Measurements from ENCODE around the gene SEC14L2.

DNA sequence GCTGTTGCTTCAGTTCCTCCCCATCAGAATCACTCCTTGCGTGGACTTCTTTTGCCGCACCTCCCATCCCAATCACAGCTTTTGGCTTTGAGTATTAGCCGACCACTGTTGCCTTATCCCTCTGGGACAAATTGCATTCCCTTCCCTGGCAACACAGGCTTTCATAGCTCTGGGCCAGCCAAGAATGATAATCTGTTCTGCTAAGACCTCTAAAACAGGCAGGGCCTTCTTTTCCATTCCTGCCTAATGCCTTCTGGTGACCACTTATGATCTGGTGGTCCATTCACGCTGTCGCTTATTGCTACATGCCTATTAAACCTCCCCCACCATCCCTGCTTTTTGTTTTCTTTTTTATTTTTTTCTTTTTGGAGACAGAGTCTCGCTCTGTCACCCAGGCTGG, 9.6 kb downstream of the SEC14L2 start:
- TF ChIP-seq, protein P1, sequence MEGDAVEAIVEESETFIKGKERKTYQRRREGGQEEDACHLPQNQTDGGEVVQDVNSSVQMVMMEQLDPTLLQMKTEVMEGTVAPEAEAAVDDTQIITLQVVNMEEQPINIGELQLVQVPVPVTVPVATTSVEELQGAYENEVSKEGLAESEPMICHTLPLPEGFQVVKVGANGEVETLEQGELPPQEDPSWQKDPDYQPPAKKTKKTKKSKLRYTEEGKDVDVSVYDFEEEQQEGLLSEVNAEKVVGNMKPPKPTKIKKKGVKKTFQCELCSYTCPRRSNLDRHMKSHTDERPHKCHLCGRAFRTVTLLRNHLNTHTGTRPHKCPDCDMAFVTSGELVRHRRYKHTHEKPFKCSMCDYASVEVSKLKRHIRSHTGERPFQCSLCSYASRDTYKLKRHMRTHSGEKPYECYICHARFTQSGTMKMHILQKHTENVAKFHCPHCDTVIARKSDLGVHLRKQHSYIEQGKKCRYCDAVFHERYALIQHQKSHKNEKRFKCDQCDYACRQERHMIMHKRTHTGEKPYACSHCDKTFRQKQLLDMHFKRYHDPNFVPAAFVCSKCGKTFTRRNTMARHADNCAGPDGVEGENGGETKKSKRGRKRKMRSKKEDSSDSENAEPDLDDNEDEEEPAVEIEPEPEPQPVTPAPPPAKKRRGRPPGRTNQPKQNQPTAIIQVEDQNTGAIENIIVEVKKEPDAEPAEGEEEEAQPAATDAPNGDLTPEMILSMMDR (tag by site-specific recombination; IDR thresholded peaks at IDR 0.05), result no peak
- TF ChIP-seq ZNF302 (tag by site-specific recombination; IDR thresholded peaks at IDR 0.05; ENCODE audit: low read depth) (no peak), ZNF157 (tag by site-specific recombination; IDR thresholded peaks at IDR 0.05) (no peak), ZNF626 (tag by site-specific recombination; IDR thresholded peaks at IDR 0.05) (no peak)
- TF ChIP-seq, protein P2, sequence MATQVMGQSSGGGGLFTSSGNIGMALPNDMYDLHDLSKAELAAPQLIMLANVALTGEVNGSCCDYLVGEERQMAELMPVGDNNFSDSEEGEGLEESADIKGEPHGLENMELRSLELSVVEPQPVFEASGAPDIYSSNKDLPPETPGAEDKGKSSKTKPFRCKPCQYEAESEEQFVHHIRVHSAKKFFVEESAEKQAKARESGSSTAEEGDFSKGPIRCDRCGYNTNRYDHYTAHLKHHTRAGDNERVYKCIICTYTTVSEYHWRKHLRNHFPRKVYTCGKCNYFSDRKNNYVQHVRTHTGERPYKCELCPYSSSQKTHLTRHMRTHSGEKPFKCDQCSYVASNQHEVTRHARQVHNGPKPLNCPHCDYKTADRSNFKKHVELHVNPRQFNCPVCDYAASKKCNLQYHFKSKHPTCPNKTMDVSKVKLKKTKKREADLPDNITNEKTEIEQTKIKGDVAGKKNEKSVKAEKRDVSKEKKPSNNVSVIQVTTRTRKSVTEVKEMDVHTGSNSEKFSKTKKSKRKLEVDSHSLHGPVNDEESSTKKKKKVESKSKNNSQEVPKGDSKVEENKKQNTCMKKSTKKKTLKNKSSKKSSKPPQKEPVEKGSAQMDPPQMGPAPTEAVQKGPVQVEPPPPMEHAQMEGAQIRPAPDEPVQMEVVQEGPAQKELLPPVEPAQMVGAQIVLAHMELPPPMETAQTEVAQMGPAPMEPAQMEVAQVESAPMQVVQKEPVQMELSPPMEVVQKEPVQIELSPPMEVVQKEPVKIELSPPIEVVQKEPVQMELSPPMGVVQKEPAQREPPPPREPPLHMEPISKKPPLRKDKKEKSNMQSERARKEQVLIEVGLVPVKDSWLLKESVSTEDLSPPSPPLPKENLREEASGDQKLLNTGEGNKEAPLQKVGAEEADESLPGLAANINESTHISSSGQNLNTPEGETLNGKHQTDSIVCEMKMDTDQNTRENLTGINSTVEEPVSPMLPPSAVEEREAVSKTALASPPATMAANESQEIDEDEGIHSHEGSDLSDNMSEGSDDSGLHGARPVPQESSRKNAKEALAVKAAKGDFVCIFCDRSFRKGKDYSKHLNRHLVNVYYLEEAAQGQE (tag by site-specific recombination; IDR thresholded peaks at IDR 0.05), result no peak

All from HEK293 (cell line).